Measurements from ENCODE around the gene KIAA1217.

KIAA1217 gene

GRCh38 chr10:24305551-24306506, 96.9 kb downstream of the KIAA1217 start:
- H3K27ac ChIP-seq: no peak overlapping the region
- no peak for TF ChIP-seq CTCF (conservative IDR thresholded peaks at IDR 0.05)

GRCh38 chr10:24306507-24306875, 97.6 kb downstream of the KIAA1217 start:
- no peak overlapping the region for H3K27ac ChIP-seq

GRCh38 chr10:24307116-24307515, 98.2 kb downstream of the KIAA1217 start:
- no peak for TF ChIP-seq CTCF (conservative IDR thresholded peaks at IDR 0.05)
- no peak overlapping the region for H3K27ac ChIP-seq

More at GRCh38 chr10:24306507-24306875, 97.6 kb downstream of the KIAA1217 start:
- TF ChIP-seq CTCF (conservative IDR thresholded peaks at IDR 0.05): no peak

GRCh38 chr10:24307696-24308485, 99.0 kb downstream of the KIAA1217 start:
- H3K27ac ChIP-seq: no peak overlapping the region
- TF ChIP-seq CTCF (conservative IDR thresholded peaks at IDR 0.05): no peak

GRCh38 chr10:24310104-24310503, 101.2 kb downstream of the KIAA1217 start:
- TF ChIP-seq CTCF (conservative IDR thresholded peaks at IDR 0.05): no peak
- H3K27ac ChIP-seq: no peak overlapping the region

GRCh38 chr10:24311888-24312287, 103.0 kb downstream of the KIAA1217 start:
- TF ChIP-seq CTCF (conservative IDR thresholded peaks at IDR 0.05): no peak

GRCh38 chr10:24313283-24313682, 104.3 kb downstream of the KIAA1217 start:
- TF ChIP-seq CTCF (conservative IDR thresholded peaks at IDR 0.05): no peak
- no peak overlapping the region for H3K27ac ChIP-seq

More at GRCh38 chr10:24311888-24312287, 103.0 kb downstream of the KIAA1217 start:
- no peak overlapping the region for H3K27ac ChIP-seq

All from VCaP (cell line).